Lung microvascular endothelial cell (primary cell): ENCODE results near the gene TMEM174. TPM values are rescaled to one million over a fixed set of nuclear protein-coding genes. Genes with fewer than 3 reads are reported as not detected.

ENCODE experiments used
- DNase-seq, 2 donors: peaks; one replicate each; pipeline versions ENCODE4 v3.0.0 to v3.0.0-alpha.2; 2010; ENCODE audit warnings: low read depth in 2 of 2
- total RNA-seq: library from RNA; depleted of rRNA; stranded (reverse); fragments of >200 nt; gene quantifications from 2 replicates; pipeline ENCODE4 v1.2.1, GENCODE V29; 2014

Gene TMEM174, protein sequence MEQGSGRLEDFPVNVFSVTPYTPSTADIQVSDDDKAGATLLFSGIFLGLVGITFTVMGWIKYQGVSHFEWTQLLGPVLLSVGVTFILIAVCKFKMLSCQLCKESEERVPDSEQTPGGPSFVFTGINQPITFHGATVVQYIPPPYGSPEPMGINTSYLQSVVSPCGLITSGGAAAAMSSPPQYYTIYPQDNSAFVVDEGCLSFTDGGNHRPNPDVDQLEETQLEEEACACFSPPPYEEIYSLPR
- not detected in 2 replicates for total RNA-seq

- DNase-seq = no peak
These were observed at the start of gene TMEM174 for GRCh38 chr5:73172951-73173350. TSS of gene TMEM174 (plus strand) at chr5:73173193. CDS start at chr5:73173244, 51 bp downstream.

DNA sequence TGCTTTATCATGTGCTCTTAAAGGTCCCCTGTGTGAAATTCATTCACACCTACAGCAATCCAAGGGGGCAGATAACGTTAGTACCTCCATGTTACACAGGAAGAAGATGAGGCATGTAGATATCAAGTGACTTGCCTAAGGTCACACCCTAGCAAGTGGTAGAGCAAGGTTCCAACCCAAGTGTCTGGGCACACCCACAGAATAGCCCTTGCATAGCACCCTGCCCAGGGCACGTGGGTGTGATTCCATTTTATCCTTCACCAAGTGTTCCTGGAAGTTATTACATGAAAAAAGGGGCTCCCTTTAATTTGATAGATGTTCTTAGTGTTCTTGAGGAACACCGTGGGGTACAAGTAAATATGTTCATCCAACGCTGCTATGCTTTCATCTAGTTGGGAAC, 47.7 kb upstream of the TMEM174 start:
- DNase-seq = no peak

- no peak for DNase-seq
These were observed 46.6 kb upstream of the TMEM174 start for GRCh38 chr5:73126381-73126780.

GRCh38 chr5:73126957-73127356, 46.0 kb upstream of the TMEM174 start:
- no peak for DNase-seq

GRCh38 chr5:73129143-73129542, 43.9 kb upstream of the TMEM174 start:
- no peak for DNase-seq

DNA sequence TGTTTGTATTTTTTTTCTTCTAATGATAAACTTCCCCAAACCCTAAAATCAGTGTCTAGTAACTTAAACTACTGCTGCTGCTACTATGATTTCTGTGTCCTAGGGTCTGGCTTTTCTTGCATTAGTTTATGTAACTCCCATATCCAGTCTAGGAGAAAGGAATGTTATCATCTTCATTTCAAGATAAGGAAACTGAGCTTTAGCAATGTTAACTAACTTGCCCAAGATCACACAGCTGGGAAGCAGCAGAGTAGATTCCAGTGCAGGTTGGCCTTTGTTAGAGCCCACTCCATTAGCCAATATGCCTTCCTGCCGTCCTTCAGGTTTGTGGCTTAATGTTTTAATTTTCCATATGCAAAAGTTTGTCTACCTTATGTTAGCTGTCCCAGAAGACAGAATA, 42.2 kb upstream of the TMEM174 start:
- DNase-seq = no peak

DNA sequence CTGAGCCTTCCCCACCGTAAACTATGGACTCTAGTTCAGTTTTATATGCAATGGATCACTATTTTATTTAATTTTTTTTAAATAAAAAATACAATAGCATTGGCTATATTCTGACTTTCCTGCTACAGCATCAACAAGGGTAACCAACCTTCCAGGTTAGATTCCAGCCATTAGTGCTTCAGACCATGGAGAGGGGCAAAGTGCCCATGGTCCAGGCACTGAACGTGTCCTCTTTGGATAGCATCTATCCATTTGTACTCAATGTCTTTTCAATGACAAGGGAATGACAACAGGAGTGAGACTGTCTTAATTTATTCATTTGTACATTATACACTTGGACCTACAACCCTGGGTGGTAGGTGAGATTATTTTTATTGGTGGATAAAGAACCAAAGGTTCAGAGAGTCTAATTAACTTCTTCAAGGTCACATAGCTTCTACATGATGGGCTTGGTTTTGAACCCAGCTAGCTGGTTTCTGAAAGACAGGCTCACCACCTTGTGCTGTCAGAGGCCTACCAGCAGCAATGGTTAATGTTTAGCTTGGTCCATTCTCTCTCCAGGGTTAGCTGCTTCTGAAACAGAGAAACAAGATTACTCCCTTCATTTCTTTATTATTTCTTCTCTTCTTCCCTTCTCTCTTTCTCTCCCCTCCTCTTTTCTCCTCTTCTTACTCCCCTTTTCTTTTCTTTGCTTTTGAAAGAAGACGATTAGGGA, 41.1 kb upstream of the TMEM174 start:
- no peak for DNase-seq

DNA sequence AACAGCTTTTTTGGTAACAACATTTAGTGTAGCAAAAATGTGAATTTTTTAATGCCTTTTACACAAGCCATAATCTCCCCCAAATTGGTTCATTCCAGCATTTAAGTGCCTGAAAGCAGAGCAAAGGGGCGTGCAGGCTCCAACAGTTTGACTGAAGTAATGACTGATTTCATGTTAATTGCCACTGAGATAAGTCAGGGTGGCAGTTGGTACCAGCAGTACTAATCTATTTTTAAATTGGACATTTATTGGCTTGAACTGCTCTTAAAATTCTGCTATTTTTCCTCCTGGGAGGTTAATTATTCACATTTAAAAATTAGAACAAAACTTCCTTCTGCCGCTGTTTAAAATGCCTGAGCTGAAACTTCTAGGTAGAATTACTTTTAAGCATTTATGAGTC, 40.2 kb upstream of the TMEM174 start:
- DNase-seq = no peak

DNA sequence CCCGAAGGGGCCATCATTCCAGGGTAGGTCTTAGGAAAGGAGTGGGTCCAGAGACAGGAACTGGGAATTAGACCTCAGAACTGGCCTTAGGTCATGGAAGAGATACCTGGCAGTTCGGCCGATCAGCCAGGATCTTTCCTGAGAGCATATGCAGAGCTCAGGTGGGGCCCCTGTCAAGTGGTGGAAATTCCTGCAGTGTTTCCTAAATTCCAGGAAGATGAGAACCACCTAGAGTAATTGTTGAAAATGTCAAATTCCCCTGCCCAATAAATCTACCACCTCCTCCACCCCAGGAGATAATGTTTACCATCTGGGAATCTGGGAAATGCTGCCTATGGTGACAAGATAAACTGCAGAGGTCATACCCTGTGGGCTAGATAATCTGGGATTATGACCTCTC, 38.0 kb upstream of the TMEM174 start:
- no peak for DNase-seq

DNA sequence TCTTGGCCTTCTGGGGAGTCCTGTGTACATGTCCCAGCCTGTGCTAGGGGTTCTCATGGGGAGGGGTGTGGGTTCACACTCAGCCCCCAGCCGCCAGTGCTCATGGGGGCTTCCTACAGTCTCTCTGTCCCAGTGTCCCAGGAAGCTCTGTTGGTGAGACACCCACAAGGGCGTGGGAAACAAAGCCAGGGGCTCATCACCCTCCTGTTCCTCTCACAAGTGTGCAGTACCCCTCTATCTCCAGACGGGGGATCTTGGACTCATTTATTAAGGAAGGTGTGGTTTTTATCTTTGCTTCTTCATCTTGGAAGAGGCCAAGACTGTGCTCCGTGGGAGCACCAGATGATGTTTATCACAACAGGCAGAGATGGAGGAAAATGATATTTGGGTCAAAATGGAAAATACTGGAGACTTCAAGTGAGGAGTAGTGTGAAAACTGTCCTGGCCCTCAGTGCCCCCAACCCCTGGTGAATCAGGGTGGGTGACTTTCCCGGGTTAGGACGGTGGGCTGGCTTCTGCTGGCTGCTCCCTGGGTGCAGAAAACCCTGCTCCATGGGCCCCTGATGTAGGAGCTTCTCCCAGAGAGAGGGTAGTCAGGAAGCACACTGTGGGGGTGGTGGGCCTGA, 37.5 kb upstream of the TMEM174 start:
- DNase-seq = peak; percentile 22 to 27

GRCh38 chr5:73136055-73136562, 36.9 kb upstream of the TMEM174 start:
- no peak for DNase-seq

DNA sequence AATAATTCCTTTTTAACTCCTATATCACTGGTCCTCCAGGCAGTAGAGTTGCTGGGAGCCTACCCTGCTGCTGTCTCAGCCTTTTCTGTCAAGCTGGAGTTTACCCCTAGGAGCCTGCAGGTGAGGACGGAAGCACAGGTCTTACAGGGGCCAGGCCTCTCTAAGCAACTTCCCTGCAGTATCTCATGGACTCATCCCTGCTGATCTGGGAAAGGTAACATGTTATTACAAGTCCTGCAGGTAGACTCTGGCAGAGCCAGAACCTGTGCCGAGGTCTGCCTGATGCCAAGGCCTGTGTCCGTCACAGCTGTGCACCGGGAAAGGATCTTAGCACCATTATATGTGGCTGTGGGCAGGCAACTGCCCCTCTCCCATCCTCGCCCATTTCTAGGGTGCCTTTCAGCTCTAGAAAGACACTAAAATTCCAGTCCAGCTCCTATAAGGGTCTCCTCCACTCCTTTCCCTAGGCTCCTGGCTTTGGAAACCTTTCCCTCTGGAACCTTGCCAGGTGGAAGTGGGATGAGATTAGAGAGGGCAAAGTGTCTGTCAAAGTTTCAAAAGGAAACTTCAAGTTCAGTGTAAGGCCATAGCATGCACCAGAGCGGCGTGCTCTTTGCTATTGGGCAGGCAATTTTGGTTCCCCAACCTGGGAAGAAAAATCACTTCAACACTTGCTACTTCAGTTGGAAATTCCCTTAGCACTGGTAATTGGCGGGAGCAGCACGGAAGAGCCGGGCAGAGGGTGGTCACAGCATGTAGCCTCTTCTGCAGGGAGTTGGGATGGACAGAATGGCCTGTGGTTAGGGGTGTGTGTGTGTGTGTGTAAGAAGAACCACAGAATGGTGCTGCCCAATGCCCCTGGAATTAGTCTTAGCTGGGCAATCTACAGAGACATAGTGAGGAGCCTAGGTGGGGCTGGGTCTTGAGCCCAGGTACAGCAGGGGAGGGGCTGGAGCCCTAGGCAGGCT, 35.1 kb upstream of the TMEM174 start:
- no peak for DNase-seq

DNA sequence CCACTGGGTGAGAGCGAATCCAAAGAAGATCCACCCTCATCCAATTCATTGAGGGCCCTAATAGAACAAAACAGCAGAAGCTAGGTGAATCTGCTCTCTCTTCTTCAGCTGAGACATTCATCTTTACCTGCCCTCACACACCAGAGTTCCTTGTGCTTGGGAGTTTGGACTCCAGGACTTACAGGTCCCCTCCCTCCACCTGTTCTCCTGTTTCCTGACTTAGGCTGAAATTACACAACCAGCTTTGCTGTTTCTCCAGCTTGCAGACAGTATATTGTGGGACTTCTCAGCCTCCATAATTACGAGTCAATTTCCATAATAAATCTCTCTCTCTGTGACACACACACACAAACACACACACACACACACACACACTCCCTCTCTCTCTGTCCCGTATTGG, 33.5 kb upstream of the TMEM174 start:
- no peak for DNase-seq

DNA sequence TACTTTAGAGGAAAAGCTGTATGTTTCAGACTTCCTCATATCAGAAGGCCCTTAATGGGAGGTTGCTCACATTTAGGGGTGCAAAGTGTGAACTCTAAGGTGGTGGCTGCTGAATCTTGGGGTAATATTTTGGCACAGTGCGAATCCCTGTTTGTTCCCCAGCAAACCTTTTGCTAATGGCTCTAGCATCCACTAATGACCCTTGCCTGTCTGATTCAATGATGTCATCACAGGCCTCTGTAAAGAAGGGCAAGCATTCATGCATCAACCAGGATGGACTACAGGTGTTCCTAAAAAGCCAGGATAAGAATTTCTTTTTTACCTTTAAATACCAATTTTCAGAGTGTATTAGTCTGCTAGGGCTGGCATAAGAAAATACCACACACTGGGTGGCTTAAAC, 32.2 kb upstream of the TMEM174 start:
- DNase-seq = no peak

GRCh38 chr5:73142035-73142434, 31.0 kb upstream of the TMEM174 start:
- DNase-seq = no peak

- no peak for DNase-seq
These were observed 29.3 kb upstream of the TMEM174 start for GRCh38 chr5:73143716-73144115.

DNA sequence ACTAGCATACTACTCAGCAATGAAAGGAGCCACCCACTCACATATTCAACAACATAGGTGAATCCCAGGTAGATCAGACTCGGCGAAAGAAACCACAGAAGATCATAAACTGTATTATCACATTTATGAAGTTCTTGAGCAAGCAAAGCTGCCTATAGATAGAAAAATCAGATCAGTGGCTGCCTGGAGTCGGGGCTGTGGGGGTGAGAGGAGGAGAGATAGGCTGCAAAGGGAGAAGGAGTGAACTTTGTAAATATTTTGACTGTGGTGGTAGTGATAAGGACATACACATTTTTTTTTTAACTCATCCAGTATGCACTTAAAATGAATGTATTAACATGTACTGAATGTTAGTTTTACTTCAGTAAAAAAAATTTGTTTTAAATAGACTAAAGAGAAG, 23.5 kb upstream of the TMEM174 start:
- DNase-seq = no peak

GRCh38 chr5:73150876-73151275, 22.1 kb upstream of the TMEM174 start:
- no peak for DNase-seq

GRCh38 chr5:73151766-73152410, 21.1 kb upstream of the TMEM174 start:
- no peak for DNase-seq

DNA sequence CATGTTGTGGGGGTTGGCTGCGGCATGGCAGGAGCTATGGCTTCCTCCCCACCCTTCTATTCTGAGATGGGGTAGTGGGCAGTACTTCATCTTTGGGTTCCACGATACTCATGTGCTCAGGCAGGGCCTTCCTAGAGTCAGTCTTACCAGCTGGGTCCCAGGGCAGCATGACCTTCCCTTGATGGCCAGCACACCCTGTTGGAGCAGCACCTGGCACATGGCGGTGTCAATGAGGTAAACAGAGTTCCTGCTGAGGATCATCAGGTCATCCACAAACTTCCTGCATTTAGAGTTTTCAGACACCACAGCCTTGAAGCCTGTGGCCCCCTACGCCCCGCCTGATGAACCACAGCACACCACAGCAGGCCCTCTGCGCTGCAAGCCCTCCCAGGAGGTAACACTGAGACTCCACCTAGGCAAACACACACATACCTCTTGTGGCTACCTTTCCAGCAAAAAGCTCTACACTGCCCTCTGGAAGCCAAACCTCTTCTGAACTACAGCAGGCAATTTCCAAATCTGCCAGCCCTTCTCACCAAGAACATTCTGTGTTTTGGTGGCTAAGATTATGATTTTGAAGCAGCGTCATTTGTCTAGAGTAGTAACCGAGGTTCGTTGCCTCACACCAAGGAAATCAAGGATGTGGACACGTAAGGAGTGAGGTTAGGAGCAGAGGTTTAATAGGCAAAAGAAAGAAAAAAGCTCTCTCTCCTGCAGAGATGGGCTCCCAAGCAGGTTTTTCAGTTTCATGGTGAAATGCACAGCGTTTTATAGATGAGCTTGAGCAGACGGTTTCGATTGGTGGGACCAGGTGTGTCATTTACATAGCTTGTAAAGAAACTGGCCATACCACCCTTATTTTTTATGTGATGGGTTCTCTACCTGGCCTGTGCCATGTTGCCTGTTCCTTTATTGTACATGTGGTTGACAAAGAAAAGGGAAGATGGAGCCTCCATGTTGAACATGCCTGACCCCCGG, 20.3 kb upstream of the TMEM174 start:
- no peak for DNase-seq
